MM.1S (cell line): ENCODE measurements around the gene DCST2.
A peak's percentile ranks its signal among the peaks of the same experiment; 100 is the strongest.

Source experiments
- DNase-seq: peaks from one replicate; pipeline ENCODE4 v3.0.0-alpha.2; 2015
- H2AFZ ChIP-seq: fragments of 300-600 bp; sonication (generic); 2 replicates; pipeline ENCODE4 v1.6.0; 2016; ENCODE audit warnings: antibody characterized with exemption, low read length
- H3F3A ChIP-seq: fragments of 300-600 bp; sonication (generic); 2 replicates; pipeline ENCODE4 v1.6.1; 2016; ENCODE audit warnings: mild to moderate bottlenecking, antibody characterized with exemption, low read length, moderate library complexity, mixed read lengths; ENCODE audit not compliant: insufficient read depth
- H3K27ac ChIP-seq: fragments of 300-600 bp; sonication (generic); 2 replicates; pipeline ENCODE4 v1.5.1; 2016; ENCODE audit warnings: mild to moderate bottlenecking, low read length
- H3K27me3 ChIP-seq: fragments of 300-600 bp; sonication (generic); replicated peaks from 2 replicates; pipeline ENCODE4 v1.6.0; 2016; ENCODE audit warnings: low read length; ENCODE audit not compliant: insufficient read depth
- H3K36me3 ChIP-seq: fragments of 300-600 bp; sonication (generic); replicated peaks from 2 replicates; pipeline ENCODE4 v1.6.1; 2016; ENCODE audit warnings: mild to moderate bottlenecking, low read length, mixed read lengths; ENCODE audit not compliant: insufficient read depth
- H3K4me1 ChIP-seq: fragments of 300-600 bp; sonication (generic); 2 replicates; pipeline ENCODE4 v1.6.1; 2016; ENCODE audit warnings: low read length, mixed read lengths
- H3K4me2 ChIP-seq: fragments of 300-600 bp; sonication (generic); 2 replicates; pipeline ENCODE4 v1.6.0; 2016; ENCODE audit warnings: low read depth, low read length
- H3K4me3 ChIP-seq: fragments of 300-600 bp; sonication (generic); 2 replicates; pipeline ENCODE4 v1.5.1; 2016; ENCODE audit warnings: low read length, mixed read lengths
- H3K79me2 ChIP-seq: fragments of 300-600 bp; sonication (generic); 2 replicates; pipeline ENCODE4 v1.6.1; 2016; ENCODE audit warnings: mixed run types, low read length, mixed read lengths
- H3K9ac ChIP-seq: fragments of 300-600 bp; sonication (generic); 2 replicates; pipeline ENCODE4 v1.6.1; 2016; ENCODE audit warnings: low read length, mixed read lengths
- H3K9me2 ChIP-seq: fragments of 300-600 bp; sonication (generic); replicated peaks from 2 replicates; pipeline ENCODE4 v1.6.1; 2016; ENCODE audit warnings: mild to moderate bottlenecking, low read length, mixed read lengths; ENCODE audit not compliant: insufficient read depth
- H3K9me3 ChIP-seq: fragments of 300-600 bp; sonication (generic); replicated peaks from 2 replicates; pipeline ENCODE4 v1.6.1; 2016; ENCODE audit warnings: mild to moderate bottlenecking, low read length, mixed read lengths; ENCODE audit not compliant: insufficient read depth
- H4K20me1 ChIP-seq: fragments of 300-600 bp; sonication (generic); 2 replicates; pipeline ENCODE4 v1.6.1; 2016; ENCODE audit warnings: mild to moderate bottlenecking, low read length, moderate library complexity, mixed read lengths; ENCODE audit not compliant: insufficient read depth
- EZH2 ChIP-seq: fragments of 300-600 bp; sonication (generic); optimal IDR thresholded peaks from 2 replicates; pipeline ENCODE3; 2017; ENCODE audit warnings: low read depth, mild to moderate bottlenecking, antibody characterized with exemption, low read length, mixed read lengths
- EZH2phosphoT487 ChIP-seq: fragments of 300-600 bp; sonication (generic); IDR thresholded peaks from 2 replicates; pipeline ENCODE4 v1.6.1; 2018; ENCODE audit warnings: antibody characterized with exemption, low read length
- TF ChIP-seq, protein P1 (sequence below): fragments of 300-600 bp; sonication (generic); IDR thresholded peaks from 2 replicates; pipeline ENCODE4 v1.5.1; 2016; ENCODE audit warnings: antibody characterized with exemption, low read length, mixed read lengths

The DCST2 gene

DNA sequence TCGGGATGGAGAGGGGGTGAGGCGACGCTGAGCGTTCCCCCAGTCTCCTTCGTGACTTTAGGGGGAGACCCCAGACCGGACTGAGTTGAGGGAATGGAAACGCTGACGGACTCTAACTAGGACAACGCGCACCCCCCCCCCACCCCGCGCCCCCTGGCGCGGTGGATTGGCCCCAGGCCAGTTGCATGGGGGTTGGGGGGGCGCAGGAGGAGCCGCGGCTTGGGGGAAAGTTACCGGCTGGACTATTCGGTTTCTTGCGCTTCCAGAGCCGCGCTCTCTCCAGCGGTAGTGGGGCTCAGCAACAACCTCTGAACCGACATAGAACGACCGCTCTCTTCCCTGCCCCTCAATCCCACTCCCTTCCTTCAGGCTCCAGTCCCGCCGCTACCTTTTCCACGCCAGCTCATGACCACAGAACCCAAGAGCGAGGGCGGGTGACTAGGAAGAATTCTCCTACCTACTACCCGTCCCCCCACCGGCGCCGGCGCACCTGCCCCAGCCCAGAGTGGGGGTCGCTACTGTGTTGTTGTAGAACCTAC is 30.3 kb downstream of the DCST2 start:
- Histone ChIP-seq H3K9me3 (no peaks in the 10 kb centered on the region), H2AFZ (peak overlapping the region; percentile 16), H3K36me3 (no peaks in the 10 kb centered on the region), H3K79me2 (peaks cover 57% of the 10 kb centered on the region), H3K4me3 (peak overlapping the region; percentile 99), H3K4me1 (peaks cover 24% of the 10 kb centered on the region), H3K27me3 (no peaks in the 10 kb centered on the region), H3K4me2 (peak overlapping the region; percentile 81), H4K20me1 (no peaks in the 10 kb centered on the region), H3K27ac (peak overlapping the region; percentile 32; the same call in 1 of the 2 replicates), H3K9me2 (no peaks in the 10 kb centered on the region), H3K9ac (peak overlapping the region; percentile 91), H3F3A (peaks cover 58% of the 10 kb centered on the region)
- peak; percentile 35 for DNase-seq
- TF ChIP-seq, protein P1, sequence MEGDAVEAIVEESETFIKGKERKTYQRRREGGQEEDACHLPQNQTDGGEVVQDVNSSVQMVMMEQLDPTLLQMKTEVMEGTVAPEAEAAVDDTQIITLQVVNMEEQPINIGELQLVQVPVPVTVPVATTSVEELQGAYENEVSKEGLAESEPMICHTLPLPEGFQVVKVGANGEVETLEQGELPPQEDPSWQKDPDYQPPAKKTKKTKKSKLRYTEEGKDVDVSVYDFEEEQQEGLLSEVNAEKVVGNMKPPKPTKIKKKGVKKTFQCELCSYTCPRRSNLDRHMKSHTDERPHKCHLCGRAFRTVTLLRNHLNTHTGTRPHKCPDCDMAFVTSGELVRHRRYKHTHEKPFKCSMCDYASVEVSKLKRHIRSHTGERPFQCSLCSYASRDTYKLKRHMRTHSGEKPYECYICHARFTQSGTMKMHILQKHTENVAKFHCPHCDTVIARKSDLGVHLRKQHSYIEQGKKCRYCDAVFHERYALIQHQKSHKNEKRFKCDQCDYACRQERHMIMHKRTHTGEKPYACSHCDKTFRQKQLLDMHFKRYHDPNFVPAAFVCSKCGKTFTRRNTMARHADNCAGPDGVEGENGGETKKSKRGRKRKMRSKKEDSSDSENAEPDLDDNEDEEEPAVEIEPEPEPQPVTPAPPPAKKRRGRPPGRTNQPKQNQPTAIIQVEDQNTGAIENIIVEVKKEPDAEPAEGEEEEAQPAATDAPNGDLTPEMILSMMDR: no peak
- no peak for TF ChIP-seq EZH2
- no peak for TF ChIP-seq EZH2phosphoT487

DNA sequence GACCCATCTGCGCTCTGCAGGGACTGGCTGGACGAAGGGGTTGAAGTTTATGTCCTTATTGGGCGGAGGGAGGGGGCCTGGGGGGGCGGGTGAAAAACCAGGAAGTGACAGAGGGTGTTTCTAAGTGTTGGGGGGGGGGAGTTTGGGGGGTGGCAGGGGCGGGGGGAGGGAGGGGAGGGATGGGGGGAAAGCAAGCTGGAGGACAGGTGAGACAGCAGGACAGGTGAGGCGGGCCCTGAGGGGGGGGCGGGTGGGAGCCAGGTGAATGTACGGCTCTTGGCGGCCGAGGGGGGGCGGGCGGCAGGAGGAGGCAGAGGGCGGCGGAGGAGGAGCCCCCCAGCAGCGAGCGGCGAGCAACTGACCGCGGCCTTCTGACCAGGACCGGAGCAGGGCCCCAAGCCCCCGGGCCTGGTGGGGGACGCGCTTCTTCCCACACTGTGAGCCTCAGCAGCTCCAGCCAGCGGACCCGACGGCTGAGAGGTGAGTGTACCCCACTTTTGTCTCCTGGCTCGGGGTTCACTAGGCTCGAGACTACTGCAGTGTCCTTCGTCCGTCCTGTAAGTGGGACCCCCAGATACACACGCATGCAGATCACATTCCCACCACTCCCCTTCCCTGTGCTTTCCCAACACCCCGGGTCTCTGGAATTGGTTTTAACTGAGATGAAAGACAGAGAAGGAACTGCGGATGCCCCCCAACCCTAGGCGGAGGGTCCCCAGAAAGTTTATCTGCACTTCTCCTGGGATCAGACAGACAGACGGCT is 30.9 kb downstream of the DCST2 start, which contains the start of gene ZBTB7B:
Gene ZBTB7B (plus strand): TSS at position 339 of the 763 bp plus-strand sequence. CDS start 11,859 bp downstream, outside the sequence.
- H3K9me2 ChIP-seq: no peaks in the 10 kb centered on the region
- H3K36me3 ChIP-seq: no peaks in the 10 kb centered on the region
- H4K20me1 ChIP-seq: no peaks in the 10 kb centered on the region
- peak within 1 kb of the TSS; percentile 78 for H2AFZ ChIP-seq
- H3K9me3 ChIP-seq: no peaks in the 10 kb centered on the region
- peak; percentile 47 for DNase-seq
- H3K4me2 ChIP-seq: peak within 1 kb of the TSS; percentile 90
- peak within 1 kb of the TSS; percentile 93 for H3K9ac ChIP-seq
- H3F3A ChIP-seq: peaks cover 62% of the 10 kb centered on the region
- H3K4me3 ChIP-seq: peak within 1 kb of the TSS; percentile 99
- H3K79me2 ChIP-seq: peaks cover 51% of the 10 kb centered on the region
- peaks cover 24% of the 10 kb centered on the region for H3K4me1 ChIP-seq
- TF ChIP-seq EZH2phosphoT487: no peak
- TF ChIP-seq EZH2: no peak
- TF ChIP-seq, protein P1: no peak
- H3K27ac ChIP-seq: peak within 1 kb of the TSS; percentile 95
- no peaks in the 10 kb centered on the region for H3K27me3 ChIP-seq

DNA sequence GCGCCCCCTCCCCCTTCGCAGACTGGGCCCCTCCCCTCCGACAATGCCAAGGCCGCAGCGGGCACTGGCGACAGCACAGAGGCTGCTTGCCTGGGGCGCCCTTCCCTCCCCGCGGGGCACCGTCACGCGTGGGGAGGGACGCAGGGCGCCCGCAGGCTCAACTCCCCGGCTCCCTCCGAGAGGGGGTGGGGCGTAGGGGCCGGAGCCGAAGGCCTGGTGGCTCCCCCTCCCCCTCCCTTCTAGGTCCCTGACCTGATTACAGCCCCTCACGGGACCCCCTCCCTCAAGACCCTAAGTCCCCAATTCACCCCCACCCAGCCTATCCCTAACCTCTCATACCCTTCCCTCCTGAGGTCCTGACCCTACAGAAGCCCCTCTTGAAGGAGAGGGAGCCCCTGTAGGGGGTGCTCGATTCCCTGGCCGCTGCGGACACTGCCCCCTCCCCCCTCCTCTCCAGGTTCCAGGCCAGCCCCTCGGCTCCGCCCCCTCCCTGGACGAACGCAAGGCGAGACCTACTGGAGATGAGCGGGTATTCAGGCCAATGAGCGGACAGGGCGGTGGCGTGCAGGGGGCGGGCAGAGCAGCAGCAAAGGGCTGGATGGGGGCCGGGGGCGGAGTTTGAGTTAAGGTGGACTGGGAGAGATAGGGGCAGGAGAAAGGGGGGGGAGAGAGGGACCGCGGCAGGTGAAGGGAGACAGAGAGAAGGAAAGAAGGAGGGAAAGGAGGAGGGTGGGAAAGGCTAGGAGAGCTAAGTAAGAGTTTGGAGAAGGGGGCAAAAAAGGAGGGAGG is 31.7 kb downstream of the DCST2 start:
- Histone ChIP-seq H3F3A (peaks cover 62% of the 10 kb centered on the region), H3K9me3 (no peaks in the 10 kb centered on the region), H3K4me3 (peak overlapping the region; percentile 77), H3K36me3 (no peaks in the 10 kb centered on the region), H3K27me3 (no peaks in the 10 kb centered on the region), H3K4me2 (peak overlapping the region; percentile 90), H3K9ac (peak overlapping the region; percentile 93), H3K9me2 (no peaks in the 10 kb centered on the region), H3K79me2 (peaks cover 43% of the 10 kb centered on the region), H2AFZ (peak overlapping the region; percentile 78), H4K20me1 (no peaks in the 10 kb centered on the region), H3K4me1 (peaks cover 24% of the 10 kb centered on the region), H3K27ac (peak overlapping the region; percentile 95)
- TF ChIP-seq, protein P1: peak; percentile 70
- no peak for TF ChIP-seq EZH2
- peak; percentile 100 for DNase-seq
